ENCODE results near the gene CCM2L.

CCM2L gene

DNA sequence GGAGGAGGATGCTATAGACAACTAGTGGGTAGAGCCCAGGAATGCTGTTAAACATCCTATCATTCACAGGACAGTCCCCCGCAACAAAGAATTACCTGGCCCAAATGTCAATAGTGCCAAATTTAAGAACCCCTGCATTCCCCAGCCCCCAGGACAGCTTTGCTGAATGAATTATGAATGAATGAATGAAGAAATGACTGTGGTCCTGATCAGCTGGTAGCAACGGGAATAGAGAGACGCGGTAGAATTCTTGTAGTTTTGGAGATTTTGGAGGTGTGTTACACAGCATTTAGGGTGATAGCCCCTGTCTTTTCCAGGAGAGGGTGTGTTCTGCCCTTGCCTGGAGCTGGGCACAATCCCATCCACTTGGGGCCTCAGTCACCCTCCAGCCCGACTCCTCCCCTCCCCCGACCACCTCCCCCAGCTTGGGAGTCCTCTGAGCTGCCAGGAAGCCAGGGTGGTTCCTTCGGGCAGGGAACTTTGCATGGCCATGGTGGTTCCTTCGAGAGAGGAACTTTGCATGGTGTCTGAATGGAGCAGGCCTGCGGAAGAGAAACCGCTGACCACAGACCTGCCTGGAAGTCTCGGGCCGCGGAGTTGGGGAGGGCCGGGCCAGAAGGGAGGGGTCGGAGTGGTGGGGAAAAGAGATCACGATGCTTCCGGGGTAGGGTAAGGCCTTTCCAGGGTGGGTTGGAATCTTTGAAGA, 40.8 kb downstream of the CCM2L start:
- Histone ChIP-seq H3K27ac (ENCODE audit: low read length) (no peak overlapping the region), H2AFZ (ENCODE audit: low read depth, low read length) (no peak overlapping the region), H3K4me1 (ENCODE audit: insufficient read depth, low read length) (no peaks in the 10 kb centered on the region), H3K4me3 (ENCODE audit: low read depth in 1 of 2, low read length in 2 of 2) (no peak overlapping the region), H3K79me2 (ENCODE audit: insufficient read depth, low read length) (no peaks in the 10 kb centered on the region), H3K4me2 (ENCODE audit: insufficient read depth, low read length) (no peak overlapping the region), H3K36me3 (ENCODE audit: insufficient read depth, low read length) (no peaks in the 10 kb centered on the region), H3K9me3 (ENCODE audit: insufficient read depth, low read length, severe bottlenecking) (no peaks in the 10 kb centered on the region), H3K27me3 (ENCODE audit: insufficient read depth, low read length, poor library complexity) (peaks cover 3% of the 10 kb centered on the region), H3K9ac (ENCODE audit: low read depth, low read length) (no peak overlapping the region), H4K20me1 (ENCODE audit: insufficient read depth, low read length) (no peaks in the 10 kb centered on the region)
- TF ChIP-seq EZH2 (IDR thresholded peaks at IDR 0.05; ENCODE audit: borderline replicate concordance, low read depth, low read length, severe bottlenecking): no peak
- TF ChIP-seq, protein P1, sequence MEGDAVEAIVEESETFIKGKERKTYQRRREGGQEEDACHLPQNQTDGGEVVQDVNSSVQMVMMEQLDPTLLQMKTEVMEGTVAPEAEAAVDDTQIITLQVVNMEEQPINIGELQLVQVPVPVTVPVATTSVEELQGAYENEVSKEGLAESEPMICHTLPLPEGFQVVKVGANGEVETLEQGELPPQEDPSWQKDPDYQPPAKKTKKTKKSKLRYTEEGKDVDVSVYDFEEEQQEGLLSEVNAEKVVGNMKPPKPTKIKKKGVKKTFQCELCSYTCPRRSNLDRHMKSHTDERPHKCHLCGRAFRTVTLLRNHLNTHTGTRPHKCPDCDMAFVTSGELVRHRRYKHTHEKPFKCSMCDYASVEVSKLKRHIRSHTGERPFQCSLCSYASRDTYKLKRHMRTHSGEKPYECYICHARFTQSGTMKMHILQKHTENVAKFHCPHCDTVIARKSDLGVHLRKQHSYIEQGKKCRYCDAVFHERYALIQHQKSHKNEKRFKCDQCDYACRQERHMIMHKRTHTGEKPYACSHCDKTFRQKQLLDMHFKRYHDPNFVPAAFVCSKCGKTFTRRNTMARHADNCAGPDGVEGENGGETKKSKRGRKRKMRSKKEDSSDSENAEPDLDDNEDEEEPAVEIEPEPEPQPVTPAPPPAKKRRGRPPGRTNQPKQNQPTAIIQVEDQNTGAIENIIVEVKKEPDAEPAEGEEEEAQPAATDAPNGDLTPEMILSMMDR (IDR thresholded peaks at IDR 0.05; ENCODE audit: borderline replicate concordance, extremely low read depth, low read length, poor library complexity, severe bottlenecking): no peak
- ATAC-seq (ENCODE audit: insufficient read depth, low read depth): no peak
- no peak for DNase-seq

DNA sequence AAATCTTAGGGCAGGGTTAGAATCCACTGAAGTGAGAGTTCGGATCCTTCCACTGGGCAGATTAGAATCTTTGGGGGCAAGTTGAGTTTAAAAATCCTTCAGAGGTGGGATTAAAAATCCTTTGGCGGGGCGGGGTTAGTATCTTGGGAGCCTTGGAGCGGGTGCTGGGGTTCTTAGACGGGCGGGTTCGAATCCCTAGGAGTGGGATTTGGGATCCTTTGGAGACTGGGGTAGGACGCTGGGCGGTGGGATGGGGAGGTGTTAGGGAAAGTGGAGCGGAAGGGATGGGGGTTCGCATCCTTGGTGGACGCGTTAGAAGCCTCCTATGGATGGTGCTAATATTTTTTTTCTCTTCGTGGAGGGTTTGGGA, 41.5 kb downstream of the CCM2L start:
- no peaks in the 10 kb centered on the region for H4K20me1 ChIP-seq (ENCODE audit: insufficient read depth, low read length)

GRCh38 chr20:32052090-32052777, 42.0 kb downstream of the CCM2L start, which contains the start of gene HCK:
Gene HCK, plus strand, starts transcription at chr20:32052242.
- H3K4me1 ChIP-seq (ENCODE audit: insufficient read depth, low read length): no peaks in the 10 kb centered on the region
- H3K9me3 ChIP-seq (ENCODE audit: insufficient read depth, low read length, severe bottlenecking): no peaks in the 10 kb centered on the region
- ATAC-seq (ENCODE audit: insufficient read depth, low read depth): no peak
- no peak within 1 kb of the TSS for H3K4me2 ChIP-seq (ENCODE audit: insufficient read depth, low read length)
- no peak within 1 kb of the TSS for H3K27ac ChIP-seq (ENCODE audit: low read length)
- DNase-seq: no peak
- no peak within 1 kb of the TSS for H3K9ac ChIP-seq (ENCODE audit: low read depth, low read length)
- H3K79me2 ChIP-seq (ENCODE audit: insufficient read depth, low read length): no peaks in the 10 kb centered on the region
- TF ChIP-seq, protein P1 (IDR thresholded peaks at IDR 0.05; ENCODE audit: borderline replicate concordance, extremely low read depth, low read length, poor library complexity, severe bottlenecking): no peak
- TF ChIP-seq EZH2 (IDR thresholded peaks at IDR 0.05; ENCODE audit: borderline replicate concordance, low read depth, low read length, severe bottlenecking): no peak
- H2AFZ ChIP-seq (ENCODE audit: low read depth, low read length): no peak within 1 kb of the TSS
- H3K36me3 ChIP-seq (ENCODE audit: insufficient read depth, low read length): no peaks in the 10 kb centered on the region
- H3K4me3 ChIP-seq (ENCODE audit: low read depth in 1 of 2, low read length in 2 of 2): no peak within 1 kb of the TSS
- H4K20me1 ChIP-seq (ENCODE audit: insufficient read depth, low read length): no peaks in the 10 kb centered on the region
- H3K27me3 ChIP-seq (ENCODE audit: insufficient read depth, low read length, poor library complexity): peaks cover 3% of the 10 kb centered on the region

More for the DNA sequence above, 41.5 kb downstream of the CCM2L start:
- H3K4me2 ChIP-seq (ENCODE audit: insufficient read depth, low read length): no peak overlapping the region
- no peak for DNase-seq
- H3K9me3 ChIP-seq (ENCODE audit: insufficient read depth, low read length, severe bottlenecking): no peaks in the 10 kb centered on the region
- H3K9ac ChIP-seq (ENCODE audit: low read depth, low read length): no peak overlapping the region
- no peaks in the 10 kb centered on the region for H3K79me2 ChIP-seq (ENCODE audit: insufficient read depth, low read length)
- no peak overlapping the region for H2AFZ ChIP-seq (ENCODE audit: low read depth, low read length)
- no peak for ATAC-seq (ENCODE audit: insufficient read depth, low read depth)
- no peak overlapping the region for H3K27ac ChIP-seq (ENCODE audit: low read length)
- H3K36me3 ChIP-seq (ENCODE audit: insufficient read depth, low read length): no peaks in the 10 kb centered on the region
- H3K4me1 ChIP-seq (ENCODE audit: insufficient read depth, low read length): no peaks in the 10 kb centered on the region
- H3K27me3 ChIP-seq (ENCODE audit: insufficient read depth, low read length, poor library complexity): peaks cover 3% of the 10 kb centered on the region
- TF ChIP-seq, protein P1 (IDR thresholded peaks at IDR 0.05; ENCODE audit: borderline replicate concordance, extremely low read depth, low read length, poor library complexity, severe bottlenecking): no peak
- TF ChIP-seq EZH2 (IDR thresholded peaks at IDR 0.05; ENCODE audit: borderline replicate concordance, low read depth, low read length, severe bottlenecking): no peak
- no peak overlapping the region for H3K4me3 ChIP-seq (ENCODE audit: low read depth in 1 of 2, low read length in 2 of 2)
